ENCODE results near the gene SUMO2. TPM values are rescaled to one million over a fixed set of nuclear protein-coding genes. Genes with fewer than 3 reads are reported as not detected.

Gene SUMO2
- total and polyA plus RNA-seq, 2 of the 8 experiments (the other 6 are each of a cell fraction or from before 2014, with no cell fraction given) = 184 to 779 TPM

GRCh38 chr17:75228305-75228704 is 45.5 kb upstream of the SUMO2 start:
- Histone ChIP-seq H2BK120ac (replicated peaks; ENCODE audit: low read depth, low read length) (no peak overlapping the region), H3K79me2 (ENCODE audit: control insufficient read depth in 1 of 2, insufficient read depth in 2 of 2, low read length in 2 of 2) (no peaks in the 10 kb centered on the region), H2AK5ac (ENCODE audit: low read depth, low read length) (no peak overlapping the region), H4K5ac (ENCODE audit: insufficient read length, low read depth, low read length) (no peak overlapping the region), H3K56ac (replicated peaks; ENCODE audit: insufficient read length, low read depth, low read length) (no peak overlapping the region), H3K9me3 (ENCODE audit: insufficient read depth in 2 of 2, low read depth in 1 of 2, low read length in 1 of 2) (no peaks in the 10 kb centered on the region), H3K27me3 (replicated peaks in 1 of 4; ENCODE audit: control insufficient read depth in 3 of 4, extremely low read depth in 1 of 4, insufficient read depth in 3 of 4, low read length in 3 of 4) (no peaks in the 10 kb centered on the region), H3K9ac (replicated peaks in 1 of 4; ENCODE audit: extremely low read depth in 1 of 4, low read depth in 3 of 4, low read length in 3 of 4) (no peak overlapping the region), H3K4me1 (replicated peaks in 1 of 4; ENCODE audit: control insufficient read depth in 3 of 4, insufficient read depth in 4 of 4, low read length in 3 of 4) (no peaks in the 10 kb centered on the region), H4K91ac (replicated peaks; ENCODE audit: insufficient read length, low read length) (no peak overlapping the region), H2BK12ac (ENCODE audit: low read depth, low read length) (no peak overlapping the region), H3K23ac (ENCODE audit: insufficient read length) (no peak overlapping the region), H2AFZ (ENCODE audit: low read length) (no peak overlapping the region), H3K18ac (ENCODE audit: extremely low read depth, low read length) (no peak overlapping the region), H2BK5ac (ENCODE audit: low read depth, low read length) (no peak overlapping the region), H3K23me2 (ENCODE audit: low read depth, low read length) (no peaks in the 10 kb centered on the region), H3K36me3 (ENCODE audit: control insufficient read depth in 2 of 4, insufficient read depth in 4 of 4, low read length in 3 of 4) (peaks cover 16 to 75% (median 61%) of the 10 kb centered on the region in 4 experiments), H4K8ac (ENCODE audit: extremely low read depth, insufficient read depth, low read length) (no peak overlapping the region), H3K4ac (replicated peaks; ENCODE audit: insufficient read length, low read depth, low read length) (no peak overlapping the region), H3K4me3 (ENCODE audit: extremely low read depth in 1 of 4, insufficient read depth in 2 of 4, low read depth in 3 of 4, low read length in 4 of 4) (no peak overlapping the region), H3K79me1 (ENCODE audit: low read depth, low read length) (no peaks in the 10 kb centered on the region), H3K27ac (ENCODE audit: low read depth, low read length) (no peak overlapping the region), H2BK20ac (ENCODE audit: low read length) (no peak overlapping the region), H4K20me1 (replicated peaks in 1 of 2; ENCODE audit: control insufficient read depth in 1 of 2, insufficient read depth in 2 of 2, low read length in 2 of 2) (peaks cover 0 to 12% of the 10 kb centered on the region in 2 experiments), H3K4me2 (ENCODE audit: insufficient read depth in 1 of 2, low read depth in 2 of 2, low read length in 2 of 2) (no peak overlapping the region), H2BK15ac (ENCODE audit: low read length) (no peak overlapping the region), H3K14ac (ENCODE audit: insufficient read length) (no peak overlapping the region)
- 94% methylated on average over 2 of the region's 2 CpGs; no CpG with 5 or more reads in 1 of the 2 experiments for WGBS, 2 experiments (ENCODE audit: extremely low coverage in 1 of 2, insufficient coverage in 1 of 2, insufficient read length in 1 of 2, insufficient replicate concordance in 2 of 2, low coverage in 1 of 2, low lambda C conversion rate in 2 of 2, missing lambda C conversion rate in 1 of 2)
- DNase-seq (ENCODE audit: low read depth in 1 of 2, low spot score in 2 of 2) (no peak), FAIRE-seq (no peak)
- POLR2A ChIA-PET (ENCODE audit: partially characterized antibody) = interaction anchor here (1.0 to 2.4 kb wide), 8 partner anchors 8 to 74 kb away, joined by 3 to 17 read pairs (median 6); partner anchors contain the start of genes GGA3, JPT1 and NUP85
- CTCF ChIA-PET (ENCODE audit: partially characterized antibody) = interaction anchor here (0.8 to 6.9 kb wide), 8 partner anchors 8 to 265 kb away, joined by 3 to 84 read pairs (median 3); partner anchors contain the start of gene MIF4GD
- TF ChIP-seq SUZ12 (IDR thresholded peaks at IDR 0.05; ENCODE audit: low read length) (no peak), SIX5 (IDR thresholded peaks at IDR 0.05; ENCODE audit: low read depth, low read length) (no peak), JUN (IDR thresholded peaks at IDR 0.05; ENCODE audit: low read depth, low read length) (no peak), KDM5A (IDR thresholded peaks at IDR 0.05; ENCODE audit: low read length) (no peak), CTCF (IDR thresholded peaks at IDR 0.05; ENCODE audit: control extremely low read depth in 1 of 3, insufficient read depth in 1 of 3, low read depth in 1 of 3, low read length in 3 of 3) (no peak), KDM4A (IDR thresholded peaks at IDR 0.05; ENCODE audit: low read depth, low read length, severe bottlenecking) (no peak)

Measured in H1 (cell line).